NOMO-1 treated with DMSO at 0.1 percent for 48 hours (cell line): ENCODE measurements around the gene PAFAH1B1.
"Not testable (repeated sequence)": the region's sequence is repeated elsewhere in the genome, so short reads cannot be mapped to it uniquely, and the experiment has no call there.

Experiments used
- DNase-seq: peaks from one replicate; lab custom pipeline; 2025; ENCODE audit not compliant: unreplicated experiment; lab: John Stamatoyannopoulos, UW

Gene PAFAH1B1

DNA sequence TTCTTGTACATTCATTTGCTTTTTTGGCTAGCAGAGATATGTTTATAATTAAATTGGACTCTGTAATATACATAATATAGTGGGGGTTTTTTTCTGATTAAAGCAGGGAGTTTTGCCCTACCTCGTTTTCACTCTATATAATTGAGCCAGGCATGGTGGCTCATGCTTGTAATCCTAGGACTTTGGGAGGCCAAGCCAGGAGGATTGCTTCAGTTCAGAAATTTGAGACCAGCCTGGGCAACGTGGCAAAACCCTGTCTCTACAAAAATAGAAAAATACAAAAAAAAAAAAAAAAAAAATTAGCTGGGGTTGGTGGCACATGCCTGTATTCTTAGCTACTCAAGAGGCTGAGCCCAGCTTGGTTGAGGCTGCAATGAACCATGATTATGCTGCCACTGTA is 42.2 kb downstream of the PAFAH1B1 start:
- no peak for DNase-seq

DNA sequence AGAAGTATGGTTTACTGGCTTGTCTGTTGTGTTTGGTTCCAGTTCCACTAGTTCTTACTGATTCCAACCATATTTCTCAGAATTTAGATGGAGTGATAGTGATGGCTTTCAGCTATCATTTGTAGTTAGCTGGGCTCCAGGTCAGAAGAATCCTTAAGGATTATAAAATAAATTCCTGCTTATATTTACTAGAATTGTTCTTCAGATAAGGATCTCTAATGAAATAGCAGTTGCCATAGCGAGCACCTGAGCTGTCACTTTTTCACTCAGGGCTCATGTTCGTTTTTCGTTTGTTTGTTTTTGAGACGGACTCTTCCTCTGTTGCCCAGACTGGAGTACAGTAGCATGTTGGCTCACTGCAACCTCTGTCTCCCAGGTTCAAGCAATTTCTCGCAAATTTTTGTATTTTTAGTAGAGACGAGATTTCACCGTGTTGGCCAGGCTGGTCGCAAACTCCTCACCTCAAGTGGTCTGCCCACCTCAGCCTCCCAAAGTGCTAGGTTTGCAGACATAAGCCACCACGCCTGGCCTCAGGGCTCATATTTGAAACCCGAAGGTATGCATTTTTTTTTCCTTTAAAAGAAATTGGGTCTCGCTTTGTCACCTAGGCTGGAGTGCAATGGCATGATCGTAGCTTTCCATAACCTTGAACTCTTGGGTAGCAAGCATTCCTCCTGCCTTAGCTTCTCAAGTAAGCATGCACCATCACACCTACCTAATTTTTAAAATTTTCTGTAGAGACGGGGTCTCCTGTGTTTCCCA is 42.9 kb downstream of the PAFAH1B1 start:
- DNase-seq: no peak

DNA sequence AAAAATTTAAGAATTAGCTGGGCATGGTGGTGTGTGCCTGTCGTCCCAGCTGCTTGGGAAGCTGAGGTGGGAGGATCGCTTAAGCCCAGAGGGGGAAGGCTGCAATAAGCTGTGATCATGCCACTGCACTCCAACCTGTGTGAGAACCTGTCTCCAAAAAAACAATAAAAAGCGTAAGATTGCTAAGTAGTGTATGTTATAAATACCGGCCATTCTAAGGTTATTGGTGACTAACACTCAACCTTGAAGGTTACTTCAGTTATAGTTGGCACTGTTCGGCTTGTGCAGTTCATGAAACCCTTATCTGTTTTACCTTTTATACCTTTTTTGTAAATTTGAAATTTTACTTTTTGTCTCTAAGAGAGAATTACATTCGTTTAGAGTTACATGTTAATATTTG is 44.0 kb downstream of the PAFAH1B1 start:
- DNase-seq: no peak

DNA sequence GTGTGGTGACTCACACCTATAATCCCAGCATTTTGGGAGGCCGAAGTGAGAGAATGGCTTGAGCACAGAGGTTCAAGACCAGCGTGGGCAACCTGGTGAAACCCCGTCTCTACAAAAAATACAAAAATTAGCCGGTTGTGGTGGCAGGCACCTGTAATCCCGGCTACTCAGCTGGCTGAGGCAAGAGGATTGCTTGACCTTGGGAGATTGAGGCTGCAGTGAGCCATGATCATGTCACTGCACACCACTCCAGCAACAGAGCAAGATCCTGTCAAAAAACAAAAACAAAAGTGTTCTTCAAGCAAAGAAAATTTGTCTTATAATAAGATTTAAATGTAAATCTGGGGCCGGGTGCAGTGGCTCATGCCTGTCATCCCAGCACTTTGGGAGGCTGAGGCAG is 51.5 kb downstream of the PAFAH1B1 start:
- DNase-seq: no peak

DNA sequence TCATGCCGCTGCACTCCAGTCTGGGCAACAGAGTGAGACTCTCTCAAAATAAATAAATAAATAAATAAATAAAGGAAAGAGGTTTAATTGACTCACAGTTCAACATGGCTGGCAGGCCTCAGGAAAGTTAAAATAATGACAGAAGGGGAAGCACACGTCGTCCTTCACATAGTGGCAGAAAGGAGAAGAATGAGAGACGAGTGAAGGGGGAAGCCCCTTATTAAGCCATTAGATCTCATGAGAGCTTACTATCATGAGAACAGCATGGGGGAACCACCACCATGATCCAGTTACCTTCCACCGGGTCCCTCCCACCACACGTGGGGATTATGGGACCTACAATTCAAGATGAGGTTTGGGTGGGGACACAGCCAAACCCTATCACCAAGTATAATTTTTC is 54.5 kb downstream of the PAFAH1B1 start:
- no peak for DNase-seq

DNA sequence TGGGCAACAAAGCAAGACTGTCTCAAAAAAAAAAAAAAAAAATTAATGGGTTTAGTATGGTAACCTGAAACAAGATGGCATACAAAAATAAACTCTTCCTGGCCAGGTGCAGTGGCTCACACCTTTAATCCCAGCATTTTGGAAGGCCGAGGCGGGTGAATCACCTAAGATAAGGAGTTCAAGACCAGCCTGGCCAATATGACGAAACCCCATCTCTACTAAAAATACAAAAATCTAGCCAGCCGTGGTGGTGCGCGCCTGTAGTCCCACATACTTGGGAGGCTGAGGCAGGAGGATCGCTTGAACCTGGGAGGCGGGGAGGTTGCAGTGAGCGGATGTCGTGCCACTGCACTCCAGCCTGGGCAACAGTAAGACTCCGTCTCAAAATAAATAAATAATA is 55.7 kb downstream of the PAFAH1B1 start:
- no peak for DNase-seq

DNA sequence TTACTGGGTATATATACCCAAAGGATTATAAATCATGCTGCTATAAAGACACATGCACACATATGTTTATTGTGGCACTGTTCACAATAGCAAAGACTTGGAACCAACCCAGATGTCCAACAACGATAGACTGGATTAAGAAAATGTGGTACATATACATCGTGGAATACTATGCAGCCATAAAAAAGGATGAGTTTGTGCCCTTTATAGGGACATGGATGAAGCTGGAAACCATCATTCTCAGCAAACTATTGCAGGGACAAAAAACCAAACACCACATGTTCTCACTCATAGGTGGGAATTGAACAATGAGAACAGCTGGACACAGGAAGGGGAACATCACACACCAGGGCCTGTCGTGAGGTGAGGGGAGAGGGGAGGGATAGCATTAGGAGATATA is 59.5 kb downstream of the PAFAH1B1 start:
- DNase-seq: not testable (repeated sequence)

DNA sequence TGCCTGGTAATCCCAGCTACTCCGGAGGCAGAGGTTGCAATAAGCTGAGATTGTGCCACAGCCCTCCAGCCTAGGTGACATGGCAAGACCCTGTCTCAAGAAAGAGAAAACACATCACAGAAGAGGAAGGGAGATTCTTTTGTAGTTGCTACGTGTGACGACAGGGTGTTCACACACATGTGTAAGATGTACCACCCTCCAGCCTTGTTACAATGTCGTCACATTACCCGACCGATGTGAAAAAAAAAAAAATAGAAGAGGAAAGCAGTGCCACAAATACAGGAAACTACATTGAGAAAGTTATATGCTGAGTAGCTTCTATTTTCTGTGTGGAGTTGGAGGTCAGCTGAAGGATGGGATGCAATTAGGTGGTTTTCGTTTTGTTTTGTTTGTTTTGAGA is 62.1 kb downstream of the PAFAH1B1 start:
- no peak for DNase-seq

DNA sequence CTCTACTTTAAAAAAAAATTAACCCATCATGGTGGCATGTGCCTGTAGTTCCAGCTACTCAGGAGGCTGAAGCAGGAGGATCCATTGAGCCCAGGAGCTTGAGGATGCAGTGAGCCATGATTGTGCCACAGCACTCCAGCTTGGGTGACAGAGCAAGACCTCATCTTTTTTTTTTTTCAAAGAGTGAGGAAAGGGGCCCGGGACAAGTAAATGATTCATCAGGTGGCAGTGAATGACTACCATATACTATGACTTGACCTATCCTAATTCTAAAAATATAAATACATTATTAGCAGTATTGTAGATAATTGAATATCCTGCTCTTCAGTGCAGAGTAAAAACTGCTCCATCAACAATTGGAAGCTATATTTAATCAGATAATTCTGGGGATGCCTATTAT is 62.8 kb downstream of the PAFAH1B1 start:
- DNase-seq: no peak

DNA sequence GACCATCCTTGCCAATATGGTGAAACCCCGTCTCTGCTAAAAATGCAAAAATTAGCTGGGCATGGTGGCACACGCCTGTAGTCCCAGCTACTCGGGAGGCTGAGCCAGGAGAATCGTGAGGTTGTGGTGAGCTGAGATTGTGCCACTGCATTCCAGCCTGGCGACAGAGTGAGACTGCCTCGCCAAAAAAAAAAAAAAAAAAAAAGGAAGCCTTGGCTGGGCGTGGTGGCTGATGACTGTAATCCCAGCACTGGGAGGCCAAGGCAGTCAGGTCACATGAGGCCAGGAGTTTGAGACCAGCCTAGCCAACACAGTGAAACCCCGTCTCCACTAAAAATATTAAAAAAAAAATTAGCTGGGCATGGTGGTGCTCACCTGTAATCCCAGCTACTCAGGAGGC is 65.9 kb downstream of the PAFAH1B1 start:
- DNase-seq: not testable (repeated sequence)

DNA sequence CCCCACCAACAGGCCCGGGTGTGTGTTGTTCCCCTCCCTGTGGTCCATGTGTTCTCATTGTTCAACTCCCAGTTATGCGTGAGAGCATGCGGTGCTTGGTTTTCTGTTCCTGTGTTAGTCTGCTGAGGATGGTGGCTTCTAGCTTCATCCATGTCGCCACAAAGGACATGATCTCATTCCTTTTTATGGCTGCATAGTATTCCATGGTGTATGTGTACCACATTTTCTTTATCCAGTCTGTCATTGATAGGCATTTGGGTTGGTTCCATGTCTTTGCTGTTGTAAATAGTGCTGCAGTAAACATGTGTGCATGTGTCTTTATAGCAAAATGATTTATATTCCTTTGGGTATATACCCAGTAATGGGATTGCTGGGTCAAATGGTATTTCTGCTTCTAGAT is 67.0 kb downstream of the PAFAH1B1 start:
- not testable (repeated sequence) for DNase-seq

DNA sequence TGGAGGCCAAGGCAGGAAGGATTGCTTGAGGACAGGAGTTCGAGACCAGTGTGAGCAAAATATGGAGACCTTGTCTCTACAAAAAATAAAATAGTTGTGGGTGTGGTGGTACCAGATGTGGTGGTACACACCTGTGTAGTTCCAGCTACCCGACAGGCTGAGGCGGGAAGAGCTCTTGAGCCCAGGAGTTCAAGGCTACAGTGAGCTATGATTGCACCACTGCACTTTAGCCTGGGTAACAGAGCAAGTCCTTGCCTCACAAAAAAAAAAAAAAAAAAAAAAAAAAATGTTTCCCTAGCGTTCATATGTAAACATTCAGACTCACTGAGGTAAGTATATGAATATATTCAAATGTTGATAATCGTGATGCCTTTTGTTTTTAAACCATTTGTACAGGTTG is 78.6 kb downstream of the PAFAH1B1 start:
- DNase-seq: no peak

DNA sequence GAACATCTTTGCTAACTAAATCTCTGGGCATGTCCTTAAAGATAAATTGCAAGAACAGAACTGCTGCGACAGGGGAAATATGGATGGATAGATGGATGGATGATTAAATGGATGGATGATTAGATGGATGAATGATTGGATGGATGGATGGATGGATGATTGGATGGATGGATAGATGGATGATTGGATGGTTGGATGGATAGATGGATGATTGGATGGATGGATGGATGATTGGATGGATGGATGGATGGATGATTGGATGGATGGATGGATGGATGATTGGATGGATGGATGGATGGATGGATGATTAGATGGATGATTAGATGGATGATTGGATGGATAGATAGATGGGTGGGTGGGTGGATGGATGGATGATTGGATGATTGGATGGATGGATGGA is 85.8 kb downstream of the PAFAH1B1 start:
- not testable (repeated sequence) for DNase-seq

DNA sequence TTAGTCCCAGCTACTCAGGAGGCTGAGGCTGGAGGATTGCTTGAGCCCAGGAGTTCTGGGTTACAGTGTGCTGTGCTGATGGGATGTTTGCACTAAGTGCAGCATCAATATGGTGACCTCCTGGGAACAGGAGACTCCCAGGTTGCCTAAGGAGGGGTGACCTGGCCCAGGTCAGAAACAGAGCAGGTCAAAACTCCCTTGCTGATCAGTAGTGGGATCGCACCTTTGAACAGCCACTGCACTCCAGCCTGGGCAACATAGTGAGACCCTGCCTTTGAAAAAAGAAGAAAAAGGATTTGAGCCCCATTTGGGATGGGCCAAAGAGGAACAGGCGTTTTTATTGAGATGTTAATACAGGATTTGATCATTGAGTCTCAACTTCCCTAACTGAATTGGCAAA is 87.5 kb downstream of the PAFAH1B1 start:
- DNase-seq: no peak

DNA sequence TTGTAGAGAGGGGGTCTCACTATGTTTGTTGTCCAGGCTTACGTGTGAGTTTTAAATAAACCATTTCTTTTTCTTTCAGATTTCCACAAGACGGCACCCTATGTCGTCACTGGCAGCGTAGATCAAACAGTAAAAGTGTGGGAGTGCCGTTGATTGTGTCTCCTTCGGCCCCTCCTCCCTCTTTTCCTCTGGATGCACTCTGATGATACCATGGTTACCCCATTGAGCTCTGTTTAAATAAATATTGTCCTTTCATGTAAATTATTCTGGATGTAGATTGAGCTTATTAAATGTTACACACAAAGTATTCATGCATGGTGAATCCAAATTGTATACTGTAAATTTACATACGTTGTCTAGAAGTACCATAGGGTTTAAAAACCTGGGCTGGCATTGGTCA is 88.2 kb downstream of the PAFAH1B1 start:
- no peak for DNase-seq

DNA sequence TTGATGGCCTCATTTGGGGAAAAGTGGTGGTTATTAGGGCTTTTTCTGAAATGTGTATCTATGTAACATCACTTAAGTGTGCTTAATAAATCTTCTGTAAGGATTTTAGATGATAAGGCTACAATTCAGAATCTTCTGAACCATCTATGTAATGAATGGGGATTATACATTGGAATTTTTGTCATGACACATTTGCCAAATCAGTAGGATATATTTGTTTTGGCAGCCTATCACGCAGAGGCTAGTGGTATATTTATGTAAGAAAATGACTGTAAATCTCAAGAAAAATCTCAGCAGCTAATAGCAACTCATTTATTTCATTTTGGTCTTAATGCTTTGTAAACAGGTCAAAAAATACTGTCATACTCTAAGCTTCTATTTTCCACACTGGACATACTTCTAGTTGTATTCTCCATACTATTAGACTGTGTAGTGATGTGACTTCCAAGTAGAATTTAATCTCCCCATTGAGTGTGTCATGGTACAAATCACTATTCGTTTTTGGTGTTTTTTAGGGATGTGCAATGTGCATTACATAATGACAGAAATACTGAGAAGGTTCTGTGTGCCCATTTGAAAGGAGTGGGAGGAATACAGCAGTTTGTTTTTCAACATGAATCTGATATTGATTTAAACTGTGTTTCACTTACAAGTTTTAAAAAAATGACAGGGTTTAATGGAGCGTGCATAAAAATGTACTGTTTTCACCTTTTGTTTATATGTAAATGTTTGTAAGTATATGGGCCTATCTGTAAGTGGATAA is 88.9 kb downstream of the PAFAH1B1 start:
- no peak for DNase-seq

DNA sequence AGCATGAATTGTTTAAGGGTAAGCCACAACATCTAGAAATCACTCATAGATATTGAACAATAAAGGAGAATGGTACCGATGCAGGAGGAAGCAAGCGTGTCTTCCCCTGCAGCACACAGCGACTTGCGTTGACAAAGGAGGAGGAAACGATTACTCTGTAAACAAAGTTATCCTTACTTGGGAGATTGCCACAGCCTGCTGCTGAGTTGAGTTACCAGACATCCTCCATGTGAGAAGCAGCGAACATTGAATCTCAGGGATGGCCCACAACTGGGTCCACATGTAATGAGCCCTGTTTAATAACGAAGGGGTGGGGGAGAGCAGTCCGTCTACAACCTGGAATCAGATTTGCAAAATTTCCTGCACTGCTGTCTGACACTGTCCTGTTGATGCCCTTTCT is 90.5 kb downstream of the PAFAH1B1 start:
- no peak for DNase-seq

DNA sequence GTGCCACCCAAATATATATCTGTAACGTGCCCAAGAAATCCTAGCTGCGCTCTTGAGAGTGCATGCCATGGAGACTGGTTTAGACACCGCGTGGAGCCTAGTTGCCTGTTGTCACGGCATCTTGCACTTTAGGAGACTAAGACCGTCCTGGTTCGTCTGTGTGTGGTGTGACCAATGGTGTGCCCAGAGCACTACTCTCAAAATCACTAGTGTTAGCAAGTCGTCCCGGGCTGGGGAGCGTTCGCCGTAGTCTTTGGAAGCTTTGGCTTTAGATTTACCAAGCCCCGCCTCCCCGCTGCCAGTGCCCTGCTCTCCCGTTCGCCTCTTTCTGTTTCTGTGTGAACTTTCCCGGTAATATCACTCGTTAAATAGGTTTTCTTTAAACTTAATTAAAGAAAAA is 91.1 kb downstream of the PAFAH1B1 start:
- DNase-seq: no peak

DNA sequence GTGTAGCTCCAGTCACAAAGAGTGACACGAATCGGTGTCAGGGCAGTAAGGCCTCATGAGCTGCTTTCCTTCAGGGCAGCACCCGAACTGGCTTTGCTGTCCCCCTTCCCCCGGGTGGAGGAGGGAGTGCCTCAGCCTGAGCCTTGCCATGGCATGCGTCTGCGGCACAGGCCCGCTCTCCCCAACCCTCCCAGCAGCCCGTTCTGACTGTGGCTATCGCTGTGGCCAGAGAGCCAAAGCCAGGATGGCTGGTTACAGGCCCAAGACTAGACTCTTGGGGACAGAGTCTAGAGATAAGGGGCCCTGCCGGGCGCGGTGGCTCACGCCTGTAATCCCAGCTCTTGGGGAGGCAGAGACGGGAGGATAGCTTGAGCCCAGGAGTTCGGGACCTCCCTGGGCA is 92.2 kb downstream of the PAFAH1B1 start:
- DNase-seq: no peak

DNA sequence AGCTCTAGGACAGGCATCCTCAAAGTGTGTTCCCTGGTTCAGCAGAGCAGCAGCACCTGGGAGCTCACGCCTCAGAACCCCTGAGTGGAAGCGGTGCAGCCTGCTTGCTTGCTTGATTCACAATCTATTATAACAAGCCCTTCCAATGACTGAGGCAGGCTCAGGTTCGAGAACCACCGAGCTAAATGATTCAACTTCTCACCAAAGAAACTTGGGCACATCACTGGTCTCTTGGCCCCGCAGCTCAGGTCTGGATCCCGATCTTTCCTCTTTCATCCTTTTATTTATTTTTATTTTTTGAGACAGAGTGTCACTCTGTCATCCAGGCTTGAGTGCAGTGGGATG is 93.6 kb downstream of the PAFAH1B1 start:
- no peak for DNase-seq

DNA sequence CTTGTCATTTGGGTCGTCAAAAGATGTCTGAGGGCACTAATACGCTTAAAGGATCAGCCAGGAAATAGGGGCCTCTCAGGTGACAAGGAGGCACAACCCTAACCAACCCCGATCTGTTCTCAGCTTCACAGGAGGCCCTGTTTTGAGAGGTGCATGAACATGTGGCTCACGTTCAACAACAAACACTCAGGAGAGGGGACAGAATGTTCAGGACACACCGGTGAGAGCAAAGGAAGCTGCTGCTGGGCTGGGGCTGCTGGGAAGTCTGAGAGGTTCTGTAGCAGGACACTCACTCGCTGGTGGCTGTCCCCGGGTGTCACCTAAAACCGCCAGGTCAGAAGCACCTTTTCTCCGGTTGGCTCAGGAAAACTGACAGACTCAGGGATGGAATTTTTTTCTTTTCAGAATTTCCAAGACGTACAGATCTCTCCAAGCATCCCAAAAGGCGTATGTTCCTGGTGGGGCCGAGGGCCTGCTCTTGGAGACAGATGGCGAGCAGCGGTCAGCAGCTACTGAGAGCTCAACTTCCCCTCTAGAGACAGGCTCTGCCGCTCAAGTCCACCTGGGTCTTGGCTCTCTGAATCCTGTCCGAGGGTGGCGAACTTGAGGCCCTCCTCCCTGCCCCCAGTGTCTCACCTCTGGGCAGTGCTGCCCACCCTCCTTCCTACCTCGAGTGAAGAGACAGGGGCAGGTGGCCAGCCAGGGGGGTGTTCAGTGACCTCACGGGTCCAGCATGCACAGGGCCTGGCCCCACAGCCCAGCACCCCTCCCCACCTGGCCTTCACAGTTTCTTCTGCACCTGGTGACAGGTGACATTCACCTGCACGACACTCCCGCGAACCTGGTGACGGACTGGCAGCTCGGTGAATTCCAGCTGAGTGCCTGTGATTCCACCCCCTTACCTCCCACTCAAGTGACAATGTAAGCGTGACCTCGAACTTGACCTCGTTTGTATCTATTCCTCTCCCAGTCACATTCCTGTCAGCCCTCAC is 95.2 kb downstream of the PAFAH1B1 start:
- no peak for DNase-seq
